ENCODE data around the gene SPATA7.

The SPATA7 gene

DNA sequence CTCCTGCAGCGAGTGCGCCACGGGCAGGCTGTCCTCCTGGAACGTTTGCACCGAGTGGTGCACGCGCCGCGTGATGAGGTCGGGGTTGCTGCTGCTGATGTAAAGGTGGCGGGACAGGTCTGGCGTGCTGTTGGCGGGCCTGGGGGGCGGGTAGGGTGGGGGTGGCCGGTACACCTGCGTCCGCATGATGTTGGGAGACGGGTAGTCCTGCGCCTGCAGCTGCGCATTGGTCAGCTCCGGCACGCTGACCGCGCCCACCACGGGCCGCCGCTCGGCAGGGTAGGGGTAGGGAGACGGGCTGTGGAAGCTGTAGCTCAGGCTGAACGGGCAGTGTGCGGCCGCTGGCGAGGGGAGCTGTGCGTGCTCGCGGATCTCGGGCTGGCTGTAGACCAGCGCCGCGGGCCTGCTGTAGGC, 94.1 kb downstream of the SPATA7 start:
- Histone ChIP-seq H3K9ac (ENCODE audit: low read depth, low read length, poor library complexity) (no peak overlapping the region), H3K14ac (ENCODE audit: low read length) (no peak overlapping the region), H3K4me3 (ENCODE audit: low read length in 2 of 2) (peak overlapping the region in 1 of 2 donors; percentile 18), H2BK120ac (ENCODE audit: low read depth, low read length) (no peak overlapping the region), H2AFZ (ENCODE audit: low read length) (no peak overlapping the region), H2AK5ac (ENCODE audit: low read depth, low read length) (no peak overlapping the region), H3K27me3 (ENCODE audit: control insufficient read depth in 3 of 3, insufficient read depth in 3 of 3, low read depth in 1 of 3, low read length in 3 of 3) (no peaks in the 10 kb centered on the region), H3K36me3 (replicated peaks in 1 of 2; ENCODE audit: control insufficient read depth in 2 of 2, insufficient read depth in 2 of 2, low read length in 2 of 2) (peaks cover 44 to 75% of the 10 kb centered on the region in 2 donors), H3K23ac (ENCODE audit: low read depth, low read length, poor library complexity) (peak overlapping the region; percentile 32), H3K27ac (replicated peaks; ENCODE audit: low read length) (no peak overlapping the region), H4K91ac (ENCODE audit: low read depth, low read length, poor library complexity) (no peak overlapping the region), H3K4me1 (ENCODE audit: control insufficient read depth in 2 of 2, insufficient read depth in 1 of 2, low read depth in 1 of 2, low read length in 2 of 2) (no peaks in the 10 kb centered on the region), H4K8ac (ENCODE audit: low read depth, low read length) (peak overlapping the region; percentile 7), H2BK5ac (ENCODE audit: low read length) (no peak overlapping the region), H3K4ac (ENCODE audit: low read length) (peak overlapping the region; percentile 59), H3K4me2 (ENCODE audit: insufficient read depth, low read length, poor library complexity, severe bottlenecking) (no peak overlapping the region), H2BK12ac (ENCODE audit: low read length) (no peak overlapping the region), H3K79me1 (ENCODE audit: low read depth, low read length) (peaks cover 5% of the 10 kb centered on the region), H3K18ac (ENCODE audit: low read length) (peak overlapping the region; percentile 11), H2BK15ac (ENCODE audit: low read length) (no peak overlapping the region), H3K9me3 (replicated peaks in 1 of 2; ENCODE audit: control insufficient read depth in 2 of 2, insufficient read depth in 1 of 2, low read depth in 1 of 2, low read length in 2 of 2) (peaks cover 0 to 5% of the 10 kb centered on the region in 2 donors)
- DNase-seq (ENCODE audit: low spot score) = no peak
- WGBS, 2 donors (ENCODE audit: extremely low coverage in 2 of 2, insufficient read length in 2 of 2, insufficient replicate concordance in 1 of 2) = no CpG with 5 or more reads among the region's 40 CpGs

DNA sequence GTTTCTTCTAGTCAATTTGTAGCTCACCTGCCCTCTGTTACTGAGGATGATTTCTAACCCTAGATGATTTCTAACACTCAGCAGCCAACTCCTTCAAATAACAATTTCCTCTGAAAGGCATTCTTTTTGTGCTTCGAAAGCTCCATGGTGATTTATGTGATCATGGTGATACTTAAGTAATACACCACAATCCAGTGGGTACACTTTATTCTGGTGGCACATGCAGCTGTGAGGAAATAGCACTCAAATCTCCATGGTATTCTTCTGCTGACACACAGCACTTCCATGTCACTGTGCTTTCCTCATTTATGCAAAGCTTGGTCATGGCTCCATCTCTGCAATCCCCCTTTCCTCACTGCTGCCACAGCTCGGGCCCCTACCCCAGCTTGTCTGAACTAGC, 95.6 kb downstream of the SPATA7 start:
- Histone ChIP-seq H4K8ac (ENCODE audit: low read depth, low read length) (no peak overlapping the region), H3K79me1 (ENCODE audit: low read depth, low read length) (peaks cover 5% of the 10 kb centered on the region), H2BK12ac (ENCODE audit: low read length) (no peak overlapping the region), H3K27ac (replicated peaks; ENCODE audit: low read length) (no peak overlapping the region), H3K4me2 (ENCODE audit: insufficient read depth, low read length, poor library complexity, severe bottlenecking) (no peak overlapping the region), H3K18ac (ENCODE audit: low read length) (no peak overlapping the region), H3K36me3 (replicated peaks in 1 of 2; ENCODE audit: control insufficient read depth in 2 of 2, insufficient read depth in 2 of 2, low read length in 2 of 2) (peaks cover 47 to 76% of the 10 kb centered on the region in 2 donors), H2AK5ac (ENCODE audit: low read depth, low read length) (no peak overlapping the region), H3K4me1 (ENCODE audit: control insufficient read depth in 2 of 2, insufficient read depth in 1 of 2, low read depth in 1 of 2, low read length in 2 of 2) (no peaks in the 10 kb centered on the region), H2BK120ac (ENCODE audit: low read depth, low read length) (no peak overlapping the region), H3K27me3 (ENCODE audit: control insufficient read depth in 3 of 3, insufficient read depth in 3 of 3, low read depth in 1 of 3, low read length in 3 of 3) (no peaks in the 10 kb centered on the region), H3K14ac (ENCODE audit: low read length) (no peak overlapping the region), H2BK15ac (ENCODE audit: low read length) (no peak overlapping the region), H3K4me3 (ENCODE audit: low read length in 2 of 2) (no peak overlapping the region), H3K4ac (ENCODE audit: low read length) (no peak overlapping the region), H2BK5ac (ENCODE audit: low read length) (no peak overlapping the region), H3K9me3 (replicated peaks in 1 of 2; ENCODE audit: control insufficient read depth in 2 of 2, insufficient read depth in 1 of 2, low read depth in 1 of 2, low read length in 2 of 2) (no peaks in the 10 kb centered on the region), H4K91ac (ENCODE audit: low read depth, low read length, poor library complexity) (no peak overlapping the region), H2AFZ (ENCODE audit: low read length) (no peak overlapping the region), H3K9ac (ENCODE audit: low read depth, low read length, poor library complexity) (no peak overlapping the region), H3K23ac (ENCODE audit: low read depth, low read length, poor library complexity) (no peak overlapping the region)
- WGBS, 2 donors (ENCODE audit: extremely low coverage in 2 of 2, insufficient read length in 2 of 2, insufficient replicate concordance in 1 of 2) = no CpG with 5 or more reads among the region's 2 CpGs
- no peak for DNase-seq (ENCODE audit: low spot score)

DNA sequence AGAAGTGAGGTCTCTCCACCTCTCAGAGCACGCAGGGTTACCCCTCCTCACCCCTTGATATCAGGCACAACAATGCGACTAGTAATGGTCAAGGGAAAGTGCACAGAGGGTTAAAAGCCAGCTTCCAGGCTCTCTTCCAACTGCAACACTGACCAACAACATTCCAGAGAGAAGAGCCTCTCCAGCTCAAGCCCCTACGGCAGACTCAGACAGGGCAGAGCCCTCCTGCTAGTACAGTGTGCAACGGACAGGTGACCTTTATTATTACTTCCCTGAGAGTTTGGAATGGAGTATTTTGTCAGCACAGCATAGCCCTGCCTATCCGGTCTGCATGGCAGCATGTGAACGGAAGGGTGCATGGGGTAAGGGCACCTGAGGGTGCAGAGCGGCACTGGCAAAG, 96.3 kb downstream of the SPATA7 start:
- Histone ChIP-seq H3K14ac (ENCODE audit: low read length) (no peak overlapping the region), H4K8ac (ENCODE audit: low read depth, low read length) (peak overlapping the region; percentile 72), H3K27me3 (ENCODE audit: control insufficient read depth in 3 of 3, insufficient read depth in 3 of 3, low read depth in 1 of 3, low read length in 3 of 3) (no peaks in the 10 kb centered on the region), H3K4me3 (ENCODE audit: low read length in 2 of 2) (no peak overlapping the region), H3K4ac (ENCODE audit: low read length) (no peak overlapping the region), H3K4me2 (ENCODE audit: insufficient read depth, low read length, poor library complexity, severe bottlenecking) (no peak overlapping the region), H3K4me1 (ENCODE audit: control insufficient read depth in 2 of 2, insufficient read depth in 1 of 2, low read depth in 1 of 2, low read length in 2 of 2) (no peaks in the 10 kb centered on the region), H3K79me1 (ENCODE audit: low read depth, low read length) (peaks cover 5% of the 10 kb centered on the region), H2BK120ac (ENCODE audit: low read depth, low read length) (no peak overlapping the region), H4K91ac (ENCODE audit: low read depth, low read length, poor library complexity) (no peak overlapping the region), H2BK15ac (ENCODE audit: low read length) (no peak overlapping the region), H3K23ac (ENCODE audit: low read depth, low read length, poor library complexity) (no peak overlapping the region), H2BK12ac (ENCODE audit: low read length) (no peak overlapping the region), H3K36me3 (replicated peaks in 1 of 2; ENCODE audit: control insufficient read depth in 2 of 2, insufficient read depth in 2 of 2, low read length in 2 of 2) (peaks cover 44 to 70% of the 10 kb centered on the region in 2 donors), H3K9ac (ENCODE audit: low read depth, low read length, poor library complexity) (no peak overlapping the region), H2AFZ (ENCODE audit: low read length) (no peak overlapping the region), H3K27ac (replicated peaks; ENCODE audit: low read length) (no peak overlapping the region), H2BK5ac (ENCODE audit: low read length) (no peak overlapping the region), H3K9me3 (replicated peaks in 1 of 2; ENCODE audit: control insufficient read depth in 2 of 2, insufficient read depth in 1 of 2, low read depth in 1 of 2, low read length in 2 of 2) (no peaks in the 10 kb centered on the region), H2AK5ac (ENCODE audit: low read depth, low read length) (no peak overlapping the region), H3K18ac (ENCODE audit: low read length) (no peak overlapping the region)
- no peak for DNase-seq (ENCODE audit: low spot score)
- WGBS, 2 donors (ENCODE audit: extremely low coverage in 2 of 2, insufficient read length in 2 of 2, insufficient replicate concordance in 1 of 2) = no CpG with 5 or more reads among the region's 7 CpGs

GRCh38 chr14:88482524-88482923, 97.1 kb downstream of the SPATA7 start:
- no peak overlapping the region for H3K9ac ChIP-seq (ENCODE audit: low read depth, low read length, poor library complexity)
- no peak overlapping the region for H3K4me2 ChIP-seq (ENCODE audit: insufficient read depth, low read length, poor library complexity, severe bottlenecking)
- H3K27me3 ChIP-seq (ENCODE audit: control insufficient read depth in 3 of 3, insufficient read depth in 3 of 3, low read depth in 1 of 3, low read length in 3 of 3) = no peaks in the 10 kb centered on the region
- no peak overlapping the region for H2AK5ac ChIP-seq (ENCODE audit: low read depth, low read length)
- no peak overlapping the region for H2BK15ac ChIP-seq (ENCODE audit: low read length)
- H3K27ac ChIP-seq (replicated peaks; ENCODE audit: low read length) = no peak overlapping the region
- no peak overlapping the region for H2AFZ ChIP-seq (ENCODE audit: low read length)
- no peaks in the 10 kb centered on the region for H3K4me1 ChIP-seq (ENCODE audit: control insufficient read depth in 2 of 2, insufficient read depth in 1 of 2, low read depth in 1 of 2, low read length in 2 of 2)
- H2BK5ac ChIP-seq (ENCODE audit: low read length) = no peak overlapping the region
- H3K4me3 ChIP-seq (ENCODE audit: low read length in 2 of 2) = peak overlapping the region in 1 of 2 donors; percentile 22
- peaks cover 40 to 64% of the 10 kb centered on the region in 2 donors for H3K36me3 ChIP-seq (replicated peaks in 1 of 2; ENCODE audit: control insufficient read depth in 2 of 2, insufficient read depth in 2 of 2, low read length in 2 of 2)
- H3K4ac ChIP-seq (ENCODE audit: low read length) = no peak overlapping the region
- H4K8ac ChIP-seq (ENCODE audit: low read depth, low read length) = no peak overlapping the region
- DNase-seq (ENCODE audit: low spot score) = no peak
- no peak overlapping the region for H3K18ac ChIP-seq (ENCODE audit: low read length)
- no CpG with 5 or more reads among the region's 3 CpGs for WGBS, 2 donors (ENCODE audit: extremely low coverage in 2 of 2, insufficient read length in 2 of 2, insufficient replicate concordance in 1 of 2)
- H4K91ac ChIP-seq (ENCODE audit: low read depth, low read length, poor library complexity) = no peak overlapping the region
- H3K23ac ChIP-seq (ENCODE audit: low read depth, low read length, poor library complexity) = no peak overlapping the region
- H3K79me1 ChIP-seq (ENCODE audit: low read depth, low read length) = peaks cover 5% of the 10 kb centered on the region
- H2BK120ac ChIP-seq (ENCODE audit: low read depth, low read length) = no peak overlapping the region
- H3K14ac ChIP-seq (ENCODE audit: low read length) = no peak overlapping the region
- H3K9me3 ChIP-seq (replicated peaks in 1 of 2; ENCODE audit: control insufficient read depth in 2 of 2, insufficient read depth in 1 of 2, low read depth in 1 of 2, low read length in 2 of 2) = no peaks in the 10 kb centered on the region
- H2BK12ac ChIP-seq (ENCODE audit: low read length) = no peak overlapping the region

Measured in neuronal stem cell (in vitro differentiated cells).